GM12892 (cell line): ENCODE data around the gene IFITM1.

Experiments used
- DNase-seq: peaks from one replicate; pipeline ENCODE4 v3.0.0; 2011; ENCODE audit not compliant: insufficient read length
- FAIRE-seq: peaks from 2 replicates; lab custom pipeline; 2011; peaks lifted over from hg19 to GRCh38; lab: Jason Lieb, UNC
- POLR2A ChIP-seq: IDR thresholded peaks from 2 replicates; pipeline ENCODE4 v1.6.1; 2011; ENCODE audit warnings: low read depth, low read length, control low read depth
- POLR2AphosphoS5 ChIP-seq: IDR thresholded peaks from 2 replicates; pipeline ENCODE4 v1.6.1; 2011; ENCODE audit warnings: low read depth, low read length, control low read depth
- TAF1 ChIP-seq: IDR thresholded peaks from 2 replicates; pipeline ENCODE4 v1.6.1; 2011; ENCODE audit warnings: low read depth, mild to moderate bottlenecking, control low read depth, low read length, borderline replicate concordance

IFITM1 gene

DNA sequence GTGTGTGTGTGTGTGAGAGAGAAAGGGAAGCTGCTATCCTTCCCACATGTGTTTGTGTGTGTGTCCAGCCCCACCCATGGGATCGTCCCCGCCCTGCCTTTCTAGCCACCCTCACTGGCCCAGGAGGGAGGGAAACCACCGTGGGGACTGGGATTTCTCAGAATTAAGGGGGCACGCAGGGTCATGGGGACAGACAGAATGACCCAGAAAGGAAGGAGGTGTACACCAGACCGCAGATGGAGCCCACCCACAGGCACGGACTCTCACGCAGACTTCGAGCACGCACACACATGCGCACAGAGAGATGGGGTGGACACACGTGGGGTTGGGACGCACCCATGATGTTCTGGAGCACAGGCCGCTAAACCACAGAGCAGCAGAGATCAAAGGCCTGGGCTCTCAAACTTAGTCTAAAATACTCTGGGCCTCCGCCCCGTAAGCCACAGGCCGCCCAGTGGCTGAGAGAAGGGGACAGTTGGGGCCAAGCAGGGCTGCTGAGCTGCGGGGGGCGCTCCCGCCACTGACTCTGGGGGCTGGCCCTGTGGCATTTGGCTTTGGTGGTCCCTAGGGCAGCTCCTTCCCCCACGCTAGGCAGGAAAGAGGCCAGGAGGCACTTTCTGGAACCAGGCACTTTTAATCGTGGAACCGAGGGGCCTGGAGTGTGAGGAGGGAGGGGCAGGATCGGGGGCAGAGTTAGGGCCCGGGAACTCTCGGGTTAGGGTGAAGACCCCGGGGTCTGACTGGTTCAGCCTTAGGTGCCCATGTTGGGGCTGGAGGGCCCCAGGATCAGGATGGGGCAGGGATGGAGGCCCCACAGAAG is 16.0 kb upstream of the IFITM1 start:
- FAIRE-seq: no peak
- no peak for DNase-seq
- TF ChIP-seq POLR2A (no peak), TAF1 (no peak), POLR2AphosphoS5 (no peak)

- no peak for TF ChIP-seq POLR2AphosphoS5
- no peak for TF ChIP-seq TAF1
- TF ChIP-seq POLR2A: no peak
- DNase-seq (no peak), FAIRE-seq (no peak)
These were observed 15.3 kb upstream of the IFITM1 start for GRCh38 chr11:298406-299065.

DNA sequence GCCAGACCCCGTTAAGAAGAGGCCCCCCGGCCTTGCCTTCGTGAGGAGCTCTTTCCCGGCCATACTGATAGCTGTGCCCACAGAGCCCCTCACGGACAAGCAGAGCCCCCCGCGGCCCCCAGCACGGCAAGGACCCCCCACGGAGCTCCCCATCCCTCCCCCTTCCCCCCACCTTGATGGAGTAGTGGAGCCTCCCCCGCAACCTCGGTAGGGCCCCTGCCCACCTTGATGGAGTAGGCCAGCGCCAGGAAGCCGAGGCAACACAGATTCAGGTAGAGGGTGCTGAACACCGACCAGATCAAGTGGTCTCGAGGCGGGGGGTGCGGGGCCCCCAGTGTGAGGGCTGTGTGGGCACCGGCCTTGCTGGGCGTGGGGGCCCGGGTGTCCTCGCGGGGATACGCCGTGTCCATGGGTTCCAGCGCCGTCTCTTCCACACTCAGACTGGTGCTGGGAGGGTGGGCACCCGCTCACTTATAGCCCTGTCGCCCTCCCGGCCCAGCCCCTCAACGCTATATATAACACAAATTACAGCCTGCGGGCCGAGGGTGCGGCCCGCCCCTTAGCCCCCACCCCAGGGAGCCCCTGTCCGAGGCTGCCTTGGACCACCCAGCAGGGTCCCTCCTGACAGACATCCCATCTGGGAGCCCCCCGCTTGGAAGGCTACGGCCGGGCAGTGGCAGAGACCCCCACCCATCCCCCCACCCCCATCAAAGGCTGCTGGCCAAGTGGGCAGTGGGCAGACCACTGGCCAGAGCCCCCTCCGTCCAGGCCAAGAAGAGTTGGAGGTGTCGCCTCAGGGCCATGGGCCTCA is 14.6 kb upstream of the IFITM1 start, which contains the start of gene IFITM5:
Gene IFITM5, minus strand, starts transcription at position 446 of the 811 bp plus-strand sequence. Its CDS starts 36 bp downstream, at position 410.
- FAIRE-seq: no peak
- TF ChIP-seq TAF1 (no peak), POLR2A (no peak), POLR2AphosphoS5 (no peak)

GRCh38 chr11:299951-300735 is 13.7 kb upstream of the IFITM1 start:
- no peak for FAIRE-seq
- TF ChIP-seq POLR2AphosphoS5 (no peak), TAF1 (no peak), POLR2A (no peak)
- DNase-seq: no peak

More for the DNA sequence above, 14.6 kb upstream of the IFITM1 start, which contains the start of gene IFITM5:
- no peak for DNase-seq

- FAIRE-seq: peak; percentile 62
- no peak for DNase-seq
- no peak for TF ChIP-seq POLR2AphosphoS5
- no peak for TF ChIP-seq TAF1
- TF ChIP-seq POLR2A: no peak
These were observed 10.5 kb upstream of the IFITM1 start for GRCh38 chr11:303363-303762.

DNA sequence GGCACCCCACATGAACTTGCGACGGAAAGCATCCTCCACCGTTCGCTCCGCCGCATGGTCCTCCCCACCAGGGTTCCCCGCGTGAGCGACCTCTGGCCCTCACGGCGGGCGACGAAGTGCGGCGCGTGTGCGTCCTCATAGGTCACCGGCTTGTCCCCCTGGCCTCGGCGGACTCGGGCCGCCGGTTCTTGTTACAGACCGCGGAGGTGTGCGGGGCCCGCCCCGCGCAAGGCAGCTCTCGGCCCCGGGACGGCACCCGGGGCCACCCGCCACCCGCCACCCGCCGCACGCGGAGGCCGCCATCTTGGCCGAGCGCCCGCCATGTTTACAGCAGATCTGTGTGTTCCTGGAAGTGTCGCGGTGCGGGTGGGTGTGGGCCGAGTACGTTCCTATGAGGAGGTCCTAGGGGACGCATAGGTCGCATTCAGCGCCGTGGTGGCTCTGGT is 9.8 kb upstream of the IFITM1 start:
- DNase-seq: no peak
- TF ChIP-seq POLR2AphosphoS5: no peak
- TF ChIP-seq POLR2A: no peak
- no peak for TF ChIP-seq TAF1
- FAIRE-seq: no peak

DNA sequence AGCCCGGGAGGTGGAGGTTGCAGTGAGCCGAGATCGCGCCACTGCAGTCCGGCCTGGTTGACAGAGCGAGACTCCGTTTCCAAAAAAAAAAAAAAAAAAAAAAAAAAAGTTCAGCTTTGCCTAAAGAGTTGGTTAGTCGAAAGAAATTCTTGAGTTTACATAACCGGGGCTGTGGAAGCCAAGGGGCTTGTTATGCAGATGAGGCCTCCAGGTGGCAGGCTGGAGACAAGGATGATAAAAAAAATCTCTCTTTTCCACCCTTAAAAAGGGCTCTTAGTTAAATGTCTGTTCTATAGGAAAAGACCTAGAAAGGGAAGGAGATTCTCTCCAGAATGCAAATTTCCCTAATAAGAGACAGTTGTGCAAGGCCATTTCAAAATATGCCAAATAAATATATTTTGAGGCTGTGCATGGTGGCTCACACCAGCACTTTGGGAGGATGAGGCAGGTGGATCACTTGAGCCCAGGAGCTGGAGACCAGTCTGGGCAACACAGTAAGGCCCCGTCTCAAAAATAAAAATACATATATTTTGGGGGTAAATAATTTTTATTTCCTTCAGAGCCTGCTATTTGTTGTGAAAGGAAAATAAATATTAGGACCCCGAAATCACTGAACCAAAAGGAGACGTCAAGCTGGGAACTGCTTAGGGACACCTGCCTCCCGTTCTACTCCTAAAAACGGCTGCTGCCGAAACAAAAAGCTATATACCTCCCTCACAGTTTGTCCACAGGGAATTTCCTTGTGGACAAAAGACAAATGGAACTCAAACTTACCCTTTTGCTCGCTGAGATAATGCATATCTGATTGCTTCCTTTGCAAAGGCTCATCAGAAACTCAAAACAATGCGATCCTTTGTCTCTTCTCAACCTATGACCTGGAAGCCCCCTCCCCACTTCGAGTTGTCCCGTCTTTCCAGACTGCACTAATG is 8.7 kb upstream of the IFITM1 start:
- TF ChIP-seq POLR2A (no peak), POLR2AphosphoS5 (no peak)
- peak; percentile 5 for FAIRE-seq
- no peak for DNase-seq

GRCh38 chr11:305844-306211 is 8.0 kb upstream of the IFITM1 start:
- FAIRE-seq: no peak
- TF ChIP-seq POLR2A (no peak), TAF1 (no peak), POLR2AphosphoS5 (no peak)

GRCh38 chr11:306645-307371 is 7.0 kb upstream of the IFITM1 start:
- DNase-seq (no peak), FAIRE-seq (no peak)
- TF ChIP-seq POLR2A (no peak), POLR2AphosphoS5 (no peak), TAF1 (no peak)

More at GRCh38 chr11:305844-306211, 8.0 kb upstream of the IFITM1 start:
- DNase-seq: no peak
